Calu3 (cell line): ENCODE data around the gene JARID2. TPM values are rescaled to one million over a fixed set of nuclear protein-coding genes. Genes with fewer than 3 reads are reported as not detected.

Source experiments
- BruUV-seq: library from RNA; stranded (reverse); fragments of 400-500 nt; replicated peaks from 2 replicates; lab custom pipeline; 2021; lab: Mats Ljungman, UMichigan
- CTCF ChIA-PET: fragments of 300-600 bp; sonication (Branson Sonifier 250); formaldehyde crosslinking; loops from one replicate; lab custom pipeline; 2022; ENCODE audit warnings: antibody characterized with exemption; lab: Charles Lee
- DNase-seq: peaks from one replicate; pipeline ENCODE4 v3.0.0; 2022
- H3K27ac Mint-ChIP-seq: one replicate; pipeline ENCODE4 v1.8.0; 2022; ENCODE audit warnings: mixed read lengths; ENCODE audit not compliant: unreplicated experiment
- H3K27me3 Mint-ChIP-seq: one replicate; pipeline ENCODE4 v1.8.0; 2022; ENCODE audit warnings: mixed read lengths; ENCODE audit not compliant: unreplicated experiment
- H3K36me3 Mint-ChIP-seq: one replicate; pipeline ENCODE4 v1.8.0; 2022; ENCODE audit warnings: mild to moderate bottlenecking, moderate library complexity, mixed read lengths; ENCODE audit not compliant: insufficient read depth, unreplicated experiment
- H3K4me1 Mint-ChIP-seq: one replicate; pipeline ENCODE4 v1.8.0; 2022; ENCODE audit warnings: mild to moderate bottlenecking, low read depth, mixed read lengths; ENCODE audit not compliant: unreplicated experiment
- H3K4me3 Mint-ChIP-seq: one replicate; pipeline ENCODE4 v1.8.0; 2022; ENCODE audit warnings: mild to moderate bottlenecking, low read depth, moderate library complexity, mixed read lengths; ENCODE audit not compliant: unreplicated experiment
- H3K9me3 Mint-ChIP-seq: one replicate; pipeline ENCODE4 v1.8.0; 2022; ENCODE audit warnings: low read depth, mixed read lengths; ENCODE audit not compliant: unreplicated experiment
- intact Hi-C: fragments of 100-400 bp; cut with micrococcal nuclease; formaldehyde crosslinking; loops from one replicate; pipeline ENCODE4 v1.10.0; 2022; ENCODE audit not compliant: unreplicated experiment
- total RNA-seq: library from RNA; stranded (reverse); gene quantifications from 2 replicates; pipeline ENCODE4 v1.2.3, GENCODE V29; 2022
- TF ChIP-seq, protein P1 (sequence below): fragments of 200-600 bp; IDR thresholded peaks from one replicate; pipeline ENCODE4 v1.8.0; 2022; ENCODE audit warnings: antibody characterized with exemption; ENCODE audit not compliant: unreplicated experiment

The JARID2 gene
- total RNA-seq, 1 experiment from 2014 or later: 9.4 TPM

GRCh38 chr6:15502446-15503345 is 256.8 kb downstream of the JARID2 start:
- H3K36me3 Mint-ChIP-seq: no peaks in the 10 kb centered on the region
- no peak overlapping the region for H3K4me3 Mint-ChIP-seq
- no peaks in the 10 kb centered on the region for H3K4me1 Mint-ChIP-seq
- H3K9me3 Mint-ChIP-seq: no peaks in the 10 kb centered on the region
- no peaks in the 10 kb centered on the region for H3K27me3 Mint-ChIP-seq
- DNase-seq: no peak
- intact Hi-C loops: no loop called here
- no TSS peak for BruUV-seq
- TF ChIP-seq, protein P1, sequence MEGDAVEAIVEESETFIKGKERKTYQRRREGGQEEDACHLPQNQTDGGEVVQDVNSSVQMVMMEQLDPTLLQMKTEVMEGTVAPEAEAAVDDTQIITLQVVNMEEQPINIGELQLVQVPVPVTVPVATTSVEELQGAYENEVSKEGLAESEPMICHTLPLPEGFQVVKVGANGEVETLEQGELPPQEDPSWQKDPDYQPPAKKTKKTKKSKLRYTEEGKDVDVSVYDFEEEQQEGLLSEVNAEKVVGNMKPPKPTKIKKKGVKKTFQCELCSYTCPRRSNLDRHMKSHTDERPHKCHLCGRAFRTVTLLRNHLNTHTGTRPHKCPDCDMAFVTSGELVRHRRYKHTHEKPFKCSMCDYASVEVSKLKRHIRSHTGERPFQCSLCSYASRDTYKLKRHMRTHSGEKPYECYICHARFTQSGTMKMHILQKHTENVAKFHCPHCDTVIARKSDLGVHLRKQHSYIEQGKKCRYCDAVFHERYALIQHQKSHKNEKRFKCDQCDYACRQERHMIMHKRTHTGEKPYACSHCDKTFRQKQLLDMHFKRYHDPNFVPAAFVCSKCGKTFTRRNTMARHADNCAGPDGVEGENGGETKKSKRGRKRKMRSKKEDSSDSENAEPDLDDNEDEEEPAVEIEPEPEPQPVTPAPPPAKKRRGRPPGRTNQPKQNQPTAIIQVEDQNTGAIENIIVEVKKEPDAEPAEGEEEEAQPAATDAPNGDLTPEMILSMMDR: no peak
- no peak overlapping the region for H3K27ac Mint-ChIP-seq
- CTCF ChIA-PET: no interaction called here

- no peak overlapping the region for H3K4me3 Mint-ChIP-seq
- H3K4me1 Mint-ChIP-seq: no peaks in the 10 kb centered on the region
- no peaks in the 10 kb centered on the region for H3K36me3 Mint-ChIP-seq
- intact Hi-C loops: no loop called here
- BruUV-seq: no TSS peak
- CTCF ChIA-PET: no interaction called here
- H3K27ac Mint-ChIP-seq: no peak overlapping the region
- H3K9me3 Mint-ChIP-seq: no peaks in the 10 kb centered on the region
- TF ChIP-seq, protein P1: no peak
- no peaks in the 10 kb centered on the region for H3K27me3 Mint-ChIP-seq
- no peak for DNase-seq
These were observed 257.4 kb downstream of the JARID2 start for GRCh38 chr6:15503346-15503680.

DNA sequence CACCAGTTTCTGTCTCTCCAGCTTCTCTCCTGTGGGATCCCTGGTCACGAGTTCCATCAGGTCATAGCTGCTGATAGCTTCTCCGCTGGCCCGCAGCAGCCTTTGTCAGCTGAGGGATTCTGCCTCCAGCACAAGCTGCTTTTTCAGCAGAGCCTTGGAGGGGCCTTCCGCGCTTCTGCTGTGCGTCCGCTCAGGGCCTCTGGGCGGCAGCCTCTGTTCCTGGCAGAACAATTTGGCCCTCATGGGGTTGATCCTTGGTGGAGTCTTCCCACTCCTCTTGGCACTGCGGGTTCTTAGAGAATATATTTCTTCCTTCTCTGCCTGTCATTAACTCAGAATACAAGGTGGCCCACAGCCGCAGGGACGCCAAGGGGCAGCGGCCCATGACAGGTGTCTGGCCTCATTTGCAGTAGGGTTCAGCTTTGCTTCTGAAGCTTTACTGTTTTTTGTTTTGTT is 258.2 kb downstream of the JARID2 start:
- no peaks in the 10 kb centered on the region for H3K36me3 Mint-ChIP-seq
- no peaks in the 10 kb centered on the region for H3K9me3 Mint-ChIP-seq
- no TSS peak for BruUV-seq
- H3K4me1 Mint-ChIP-seq: no peaks in the 10 kb centered on the region
- TF ChIP-seq, protein P1: no peak
- CTCF ChIA-PET: no interaction called here
- H3K27me3 Mint-ChIP-seq: no peaks in the 10 kb centered on the region
- intact Hi-C loops: no loop called here
- H3K27ac Mint-ChIP-seq: no peak overlapping the region
- DNase-seq: no peak
- no peak overlapping the region for H3K4me3 Mint-ChIP-seq

DNA sequence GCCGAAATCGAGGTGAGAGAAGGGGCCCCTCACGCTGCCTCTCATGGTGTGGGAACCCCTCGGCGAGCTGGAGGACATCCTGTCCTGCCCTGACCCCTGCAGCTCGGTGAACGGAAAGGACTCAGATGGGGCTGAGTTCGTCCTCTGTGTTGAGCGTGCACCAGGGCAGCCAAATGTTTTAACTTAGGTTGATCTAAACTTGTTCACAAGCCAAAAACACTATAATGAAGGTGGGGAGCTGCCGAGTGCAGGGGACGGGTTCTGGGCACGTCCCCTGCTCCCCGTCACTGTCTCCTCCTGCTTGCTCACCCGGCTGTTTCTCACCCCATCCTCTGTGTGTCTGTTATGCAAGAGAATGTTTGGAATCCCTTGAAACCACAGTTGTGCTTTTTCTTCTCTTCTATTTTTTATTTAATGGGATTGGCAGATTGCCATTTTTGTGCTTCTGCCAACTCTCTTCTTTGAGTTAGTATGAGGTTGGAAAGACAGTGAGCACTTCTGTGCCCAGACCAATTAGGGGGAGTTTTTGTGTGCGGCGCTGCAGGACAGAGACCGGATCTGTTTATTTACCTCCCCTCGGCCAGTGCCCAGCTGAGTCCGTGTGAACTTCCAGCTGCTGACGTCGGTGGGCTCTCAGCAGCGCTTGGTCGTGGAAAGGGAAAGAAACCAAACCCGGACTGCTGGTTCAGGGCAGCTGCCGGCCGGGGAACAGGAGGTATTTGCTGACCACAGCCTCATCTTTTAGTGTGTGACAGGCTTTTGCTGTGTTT is 258.9 kb downstream of the JARID2 start:
- TF ChIP-seq, protein P1: no peak
- no TSS peak for BruUV-seq
- intact Hi-C loops: no loop called here
- no peaks in the 10 kb centered on the region for H3K36me3 Mint-ChIP-seq
- no peaks in the 10 kb centered on the region for H3K27me3 Mint-ChIP-seq
- DNase-seq: no peak
- H3K9me3 Mint-ChIP-seq: no peaks in the 10 kb centered on the region
- H3K4me1 Mint-ChIP-seq: no peaks in the 10 kb centered on the region
- CTCF ChIA-PET: no interaction called here
- no peak overlapping the region for H3K27ac Mint-ChIP-seq
- no peak overlapping the region for H3K4me3 Mint-ChIP-seq
